H9 (cell line): ENCODE measurements around the gene TAS2R10. TPM values are rescaled to one million over a fixed set of nuclear protein-coding genes. Genes with fewer than 3 reads are reported as not detected.
"Not testable (repeated sequence)": the region's sequence is repeated elsewhere in the genome, so short reads cannot be mapped to it uniquely, and the experiment has no call there.

Experiments
- DNase-seq: peaks from one replicate; pipeline ENCODE4 v3.0.0-alpha.2; 2017
- H2AFZ ChIP-seq: one replicate; pipeline ENCODE4 v1.6.1; 2013; ENCODE audit warnings: mild to moderate bottlenecking, low read length, control low read depth, moderate library complexity
- H2AK5ac ChIP-seq: 2 replicates; pipeline ENCODE4 v1.6.1; 2013; ENCODE audit warnings: low read length, control low read depth, mixed read lengths; ENCODE audit not compliant: insufficient read length
- H2BK120ac ChIP-seq: one replicate; pipeline ENCODE4 v1.6.1; 2013; ENCODE audit warnings: low read depth, mild to moderate bottlenecking, low read length, control low read depth, inconsistent platforms; ENCODE audit not compliant: poor library complexity, severe bottlenecking
- H2BK12ac ChIP-seq: 2 replicates; pipeline ENCODE4 v1.6.1; 2013; ENCODE audit warnings: low read length, control low read depth, mixed read lengths, low read depth; ENCODE audit not compliant: insufficient read length
- H2BK15ac ChIP-seq: 2 replicates; pipeline ENCODE4 v1.6.1; 2013; ENCODE audit warnings: low read depth, low read length, control low read depth
- H2BK20ac ChIP-seq: one replicate; pipeline ENCODE4 v1.6.1; 2013; ENCODE audit warnings: low read depth, mild to moderate bottlenecking, low read length, control low read depth, inconsistent platforms; ENCODE audit not compliant: poor library complexity, severe bottlenecking
- H2BK5ac ChIP-seq: 2 replicates; pipeline ENCODE4 v1.6.1; 2013; ENCODE audit warnings: low read length, control low read depth, mixed read lengths; ENCODE audit not compliant: insufficient read length
- H3K14ac ChIP-seq: 2 replicates; pipeline ENCODE4 v1.6.1; 2013; ENCODE audit warnings: low read length, control low read depth; ENCODE audit not compliant: insufficient read depth
- H3K18ac ChIP-seq: 2 replicates; pipeline ENCODE4 v1.6.1; 2013; ENCODE audit warnings: low read depth, mild to moderate bottlenecking, mixed read lengths, low read length, control low read depth; ENCODE audit not compliant: insufficient read length
- H3K23ac ChIP-seq: 2 replicates; pipeline ENCODE4 v1.6.1; 2013; ENCODE audit warnings: low read length, control low read depth, mixed read lengths, low read depth; ENCODE audit not compliant: insufficient read length
- H3K23me2 ChIP-seq: 2 replicates; pipeline ENCODE4 v1.6.1; 2013; ENCODE audit warnings: low read depth, mild to moderate bottlenecking, mixed read lengths, low read length, control low read depth; ENCODE audit not compliant: insufficient read length, poor library complexity, severe bottlenecking
- H3K27ac ChIP-seq: 2 replicates; pipeline ENCODE4 v1.5.1; 2013; ENCODE audit warnings: low read length, control low read depth, mixed read lengths, low read depth; ENCODE audit not compliant: insufficient read length
- H3K27me3 ChIP-seq: 2 replicates; pipeline ENCODE4 v1.6.1; 2013; ENCODE audit warnings: low read length, control low read depth, inconsistent platforms; ENCODE audit not compliant: insufficient read depth
- H3K4ac ChIP-seq: 2 replicates; pipeline ENCODE4 v1.6.1; 2013; ENCODE audit warnings: low read depth, mild to moderate bottlenecking, control low read depth, inconsistent platforms, low read length, moderate library complexity
- H3K4me1 ChIP-seq: 2 replicates; pipeline ENCODE4 v1.6.1; 2013; ENCODE audit warnings: low read length, control low read depth, inconsistent platforms; ENCODE audit not compliant: insufficient read depth
- H3K4me2 ChIP-seq: 2 replicates; pipeline ENCODE4 v1.6.1; 2013; ENCODE audit warnings: low read length, control low read depth, mixed read lengths; ENCODE audit not compliant: insufficient read length, insufficient read depth
- H3K56ac ChIP-seq: 2 replicates; pipeline ENCODE4 v1.6.1; 2013; ENCODE audit warnings: low read depth, mild to moderate bottlenecking, mixed read lengths, low read length, control low read depth; ENCODE audit not compliant: insufficient read length
- H3K79me1 ChIP-seq: 2 replicates; pipeline ENCODE4 v1.6.1; 2013; ENCODE audit warnings: low read depth, mild to moderate bottlenecking, moderate library complexity, low read length, control low read depth, inconsistent platforms; ENCODE audit not compliant: insufficient read depth, poor library complexity, severe bottlenecking
- H3K79me2 ChIP-seq: 2 replicates; pipeline ENCODE4 v1.6.1; 2013; ENCODE audit warnings: low read length, control low read depth, inconsistent platforms; ENCODE audit not compliant: insufficient read depth
- H3K9ac ChIP-seq: 2 replicates; pipeline ENCODE4 v1.6.1; 2013; ENCODE audit warnings: low read length, control low read depth, mixed read lengths; ENCODE audit not compliant: insufficient read length; ENCODE audit errors: extremely low read depth
- H3K9me3 ChIP-seq: one replicate; pipeline ENCODE4 v1.6.1; 2013; ENCODE audit warnings: low read depth, low read length, inconsistent platforms; ENCODE audit not compliant: control insufficient read depth
- H3T11ph ChIP-seq: one replicate; pipeline ENCODE4 v1.6.1; 2013; ENCODE audit warnings: mild to moderate bottlenecking, low read length, control low read depth, inconsistent platforms
- H4K20me1 ChIP-seq: one replicate; pipeline ENCODE4 v1.6.1; 2013; ENCODE audit not compliant: control insufficient read depth, insufficient read length, insufficient read depth
- H4K5ac ChIP-seq: 2 replicates; pipeline ENCODE4 v1.6.1; 2013; ENCODE audit warnings: low read depth, mild to moderate bottlenecking, mixed read lengths, low read length, control low read depth; ENCODE audit not compliant: insufficient read length
- H4K8ac ChIP-seq: replicated peaks from 2 replicates; pipeline ENCODE4 v1.6.1; 2013; ENCODE audit warnings: low read length, control low read depth, mixed read lengths, low read depth; ENCODE audit not compliant: insufficient read length
- H4K91ac ChIP-seq: 2 replicates; pipeline ENCODE4 v1.6.1; 2013; ENCODE audit warnings: low read depth, mild to moderate bottlenecking, moderate library complexity, mixed read lengths, low read length, control low read depth; ENCODE audit not compliant: insufficient read length
- H3K27ac Mint-ChIP-seq, 3 experiments: 2 replicates in 2 of 3; 3 replicates in 1 of 3; pipeline ENCODE4 v1.8.0; 2020 to 2021; ENCODE audit warnings: mixed read lengths in 3 of 3, mild to moderate bottlenecking in 1 of 3, moderate library complexity in 1 of 3
- H3K27me3 Mint-ChIP-seq: 2 replicates; pipeline ENCODE4 v1.8.0; 2021; ENCODE audit warnings: low read depth, mild to moderate bottlenecking, moderate library complexity, mixed read lengths
- H3K36me3 Mint-ChIP-seq, 3 experiments: 2 replicates in 2 of 3; 3 replicates in 1 of 3; pipeline ENCODE4 v1.8.0; 2020 to 2021; ENCODE audit warnings: low read depth in 3 of 3, mixed read lengths in 3 of 3; ENCODE audit not compliant: insufficient read depth in 1 of 3
- H3K4me1 Mint-ChIP-seq, 2 experiments: 2 replicates each; pipeline ENCODE4 v1.8.0; 2020; ENCODE audit warnings: mixed read lengths in 2 of 2
- H3K4me3 Mint-ChIP-seq, 2 experiments: 2 replicates in 1 of 2; 3 replicates in 1 of 2; pipeline ENCODE4 v1.8.0; 2020 to 2021; ENCODE audit warnings: mild to moderate bottlenecking in 2 of 2, mixed read lengths in 2 of 2, moderate library complexity in 1 of 2
- H3K9me3 Mint-ChIP-seq, 2 experiments: 2 replicates in 1 of 2; 3 replicates in 1 of 2; pipeline ENCODE4 v1.8.0; 2020; ENCODE audit warnings: mild to moderate bottlenecking in 2 of 2, mixed read lengths in 2 of 2, moderate library complexity in 1 of 2
- WGBS: extraction: QIAGEN DNeasy Blood & Tissue Kit; methylation state at CpG from one replicate; pipeline ENCODE4 v1.1.7; 2013; ENCODE audit warnings: missing lambda C conversion rate, low lambda C conversion rate, mixed read lengths; ENCODE audit not compliant: insufficient read length; ENCODE audit errors: extremely low coverage; 5-methylcytosine and 5-hydroxymethylcytosine counted together
- total RNA-seq: library from RNA; stranded (reverse); gene quantifications from 2 replicates; pipeline ENCODE4 v1.2.1, GENCODE V29; 2021
- TF ChIP-seq, protein P1 (sequence below): fragments of 200-600 bp; sonication (generic); conservative IDR thresholded peaks from 3 replicates; pipeline ENCODE4 v1.8.0; 2021; ENCODE audit warnings: antibody characterized with exemption, mild to moderate bottlenecking

Gene TAS2R10
- total RNA-seq, 1 experiment from 2014 or later, result 0.22 TPM

DNA sequence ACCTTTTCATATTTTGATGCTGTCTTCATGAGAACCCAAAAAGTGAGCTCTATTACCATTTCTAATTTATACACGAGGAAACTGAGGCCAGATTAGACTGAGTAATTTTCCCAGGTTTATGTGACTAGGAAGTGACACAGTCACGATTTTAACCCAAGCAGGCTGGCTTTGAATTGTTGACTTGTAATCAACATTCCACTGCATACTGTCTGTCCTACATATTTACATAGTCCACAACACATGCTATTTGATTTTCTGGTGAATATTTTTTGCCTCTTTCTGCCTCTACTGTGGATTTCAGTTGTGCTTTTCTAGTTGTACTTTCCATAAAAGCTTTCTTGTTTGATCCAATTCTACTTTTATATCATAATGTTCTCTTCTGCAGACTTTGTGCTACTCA is 31.9 kb downstream of the TAS2R10 start:
- Mint-ChIP-seq H3K4me1 (peaks cover 4 to 6% of the 10 kb centered on the region in 2 experiments), H3K27ac (no peak overlapping the region), H3K4me3 (no peak overlapping the region), H3K9me3 (peaks cover 4 to 7% of the 10 kb centered on the region in 2 experiments; a peak in 2 of 5 replicates), H3K36me3 (peaks cover 0 to 8% (median 0%) of the 10 kb centered on the region in 3 experiments; a peak in 1 of 7 replicates), H3K27me3 (no peaks in the 10 kb centered on the region)
- Histone ChIP-seq H3T11ph (no peak overlapping the region), H3K18ac (no peak overlapping the region), H3K4me1 (no peaks in the 10 kb centered on the region), H3K4ac (no peak overlapping the region), H3K14ac (no peak overlapping the region), H2BK15ac (no peak overlapping the region), H2BK5ac (no peak overlapping the region), H3K79me1 (no peaks in the 10 kb centered on the region), H4K20me1 (no peaks in the 10 kb centered on the region), H3K9ac (no peak overlapping the region), H3K23ac (no peak overlapping the region), H3K23me2 (no peaks in the 10 kb centered on the region), H2BK20ac (no peak overlapping the region), H3K4me2 (no peak overlapping the region), H2AFZ (no peak overlapping the region), H3K79me2 (no peaks in the 10 kb centered on the region), H3K9me3 (no peaks in the 10 kb centered on the region), H4K8ac (no peak overlapping the region), H2BK12ac (no peak overlapping the region), H3K56ac (no peak overlapping the region), H2AK5ac (no peak overlapping the region), H2BK120ac (no peak overlapping the region), H4K5ac (no peak overlapping the region), H3K27ac (no peak overlapping the region), H3K27me3 (no peaks in the 10 kb centered on the region), H4K91ac (no peak overlapping the region)
- DNase-seq, result no peak
- TF ChIP-seq, protein P1, sequence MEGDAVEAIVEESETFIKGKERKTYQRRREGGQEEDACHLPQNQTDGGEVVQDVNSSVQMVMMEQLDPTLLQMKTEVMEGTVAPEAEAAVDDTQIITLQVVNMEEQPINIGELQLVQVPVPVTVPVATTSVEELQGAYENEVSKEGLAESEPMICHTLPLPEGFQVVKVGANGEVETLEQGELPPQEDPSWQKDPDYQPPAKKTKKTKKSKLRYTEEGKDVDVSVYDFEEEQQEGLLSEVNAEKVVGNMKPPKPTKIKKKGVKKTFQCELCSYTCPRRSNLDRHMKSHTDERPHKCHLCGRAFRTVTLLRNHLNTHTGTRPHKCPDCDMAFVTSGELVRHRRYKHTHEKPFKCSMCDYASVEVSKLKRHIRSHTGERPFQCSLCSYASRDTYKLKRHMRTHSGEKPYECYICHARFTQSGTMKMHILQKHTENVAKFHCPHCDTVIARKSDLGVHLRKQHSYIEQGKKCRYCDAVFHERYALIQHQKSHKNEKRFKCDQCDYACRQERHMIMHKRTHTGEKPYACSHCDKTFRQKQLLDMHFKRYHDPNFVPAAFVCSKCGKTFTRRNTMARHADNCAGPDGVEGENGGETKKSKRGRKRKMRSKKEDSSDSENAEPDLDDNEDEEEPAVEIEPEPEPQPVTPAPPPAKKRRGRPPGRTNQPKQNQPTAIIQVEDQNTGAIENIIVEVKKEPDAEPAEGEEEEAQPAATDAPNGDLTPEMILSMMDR, result no peak
- WGBS, result no CpG with 5 or more reads among the region's 2 CpGs

- not testable (repeated sequence) for H3K27ac Mint-ChIP-seq, H3K27me3 Mint-ChIP-seq, H4K20me1 ChIP-seq
Measured at GRCh38 chr12:10791769-10792168, 34.4 kb downstream of the TAS2R10 start.

More at GRCh38 chr12:10791769-10792168, 34.4 kb downstream of the TAS2R10 start:
- H2BK5ac ChIP-seq, DNase-seq, H3K79me2 ChIP-seq, H3K4ac ChIP-seq, H2BK20ac ChIP-seq, H3K27ac ChIP-seq, H2BK120ac ChIP-seq, H3K36me3 Mint-ChIP-seq, H4K8ac ChIP-seq, H3K9me3 Mint-ChIP-seq, H3K9ac ChIP-seq, H2AK5ac ChIP-seq, H3K23ac ChIP-seq, H3K4me1 Mint-ChIP-seq, H3K23me2 ChIP-seq, H3K79me1 ChIP-seq, H3T11ph ChIP-seq, H4K91ac ChIP-seq, H3K18ac ChIP-seq, H3K14ac ChIP-seq, H3K27me3 ChIP-seq, H3K4me2 ChIP-seq, H3K9me3 ChIP-seq, H2AFZ ChIP-seq, H3K56ac ChIP-seq, H3K4me3 Mint-ChIP-seq, H3K4me1 ChIP-seq, H4K5ac ChIP-seq, H2BK12ac ChIP-seq, H2BK15ac ChIP-seq: not testable (repeated sequence)
- WGBS, result no CpG with 5 or more reads among the region's 4 CpGs
